OCI-LY3 (cell line): ENCODE measurements around the gene NEK8.
A peak's percentile ranks its signal among the peaks of the same experiment; 100 is the strongest.

Source experiments
- H2AFZ ChIP-seq: fragments of 200-600, 300-600 bp; shearing (Covaris generic); 2 replicates; pipeline ENCODE4 v1.6.0; 2014; ENCODE audit warnings: antibody characterized with exemption, low read depth, low read length
- H3K27ac ChIP-seq: fragments of 200-600, 300-600 bp; sonication (generic); 2 replicates; pipeline ENCODE4 v1.5.1; 2014; ENCODE audit warnings: mild to moderate bottlenecking, low read length, moderate library complexity, mixed read lengths
- H3K27me3 ChIP-seq: fragments of 200-600, 300-600 bp; sonication (generic); 2 replicates; pipeline ENCODE4 v1.6.1; 2014; ENCODE audit warnings: low read depth, low read length, mixed read lengths
- H3K36me3 ChIP-seq: fragments of 200-600, 300-600 bp; sonication (generic); replicated peaks from 2 replicates; pipeline ENCODE3; 2014; ENCODE audit warnings: low read depth, low read length, mixed read lengths
- H3K4me1 ChIP-seq: fragments of 300-600, 200-600 bp; sonication (generic); 2 replicates; pipeline ENCODE4 v1.6.1; 2014; ENCODE audit warnings: low read length, mixed read lengths
- H3K4me2 ChIP-seq: fragments of 200-600, 300-600 bp; sonication (generic); 2 replicates; pipeline ENCODE4 v1.6.1; 2014; ENCODE audit warnings: low read length, mixed read lengths
- H3K4me3 ChIP-seq: fragments of 300-600, 200-600 bp; sonication (generic); 2 replicates; pipeline ENCODE4 v1.5.1; 2014; ENCODE audit warnings: antibody characterized with exemption, mild to moderate bottlenecking, low read length, moderate library complexity
- H3K79me2 ChIP-seq: fragments of 300-600, 200-600 bp; shearing (Covaris generic); 2 replicates; pipeline ENCODE4 v1.6.1; 2014; ENCODE audit warnings: mild to moderate bottlenecking, low read length, mixed read lengths
- H3K9ac ChIP-seq: fragments of 300-600, 200-600 bp; shearing (Covaris generic); 2 replicates; pipeline ENCODE4 v1.6.0; 2014; ENCODE audit warnings: mild to moderate bottlenecking, low read length, moderate library complexity
- H3K9me3 ChIP-seq: fragments of 200-600, 300-600 bp; shearing (Covaris generic); 2 replicates; pipeline ENCODE4 v1.6.1; 2014; ENCODE audit warnings: low read length, mixed read lengths; ENCODE audit not compliant: insufficient read depth
- H4K20me1 ChIP-seq: fragments of 200-600, 300-600 bp; sonication (generic); 2 replicates; pipeline ENCODE4 v1.6.1; 2016; ENCODE audit warnings: low read length, mixed read lengths; ENCODE audit not compliant: insufficient read depth
- CTCF ChIP-seq: fragments of 200-600, 300-600 bp; sonication (generic); IDR thresholded peaks from 2 replicates; pipeline ENCODE4 v1.5.1; 2014; ENCODE audit warnings: antibody characterized with exemption, low read length, low read depth
- EZH2phosphoT487 ChIP-seq: fragments of 200-600 bp; shearing (Covaris generic); IDR thresholded peaks from 2 replicates; pipeline ENCODE4 v1.6.1; 2018; ENCODE audit warnings: antibody characterized with exemption, mixed run types, low read depth

The NEK8 gene

DNA sequence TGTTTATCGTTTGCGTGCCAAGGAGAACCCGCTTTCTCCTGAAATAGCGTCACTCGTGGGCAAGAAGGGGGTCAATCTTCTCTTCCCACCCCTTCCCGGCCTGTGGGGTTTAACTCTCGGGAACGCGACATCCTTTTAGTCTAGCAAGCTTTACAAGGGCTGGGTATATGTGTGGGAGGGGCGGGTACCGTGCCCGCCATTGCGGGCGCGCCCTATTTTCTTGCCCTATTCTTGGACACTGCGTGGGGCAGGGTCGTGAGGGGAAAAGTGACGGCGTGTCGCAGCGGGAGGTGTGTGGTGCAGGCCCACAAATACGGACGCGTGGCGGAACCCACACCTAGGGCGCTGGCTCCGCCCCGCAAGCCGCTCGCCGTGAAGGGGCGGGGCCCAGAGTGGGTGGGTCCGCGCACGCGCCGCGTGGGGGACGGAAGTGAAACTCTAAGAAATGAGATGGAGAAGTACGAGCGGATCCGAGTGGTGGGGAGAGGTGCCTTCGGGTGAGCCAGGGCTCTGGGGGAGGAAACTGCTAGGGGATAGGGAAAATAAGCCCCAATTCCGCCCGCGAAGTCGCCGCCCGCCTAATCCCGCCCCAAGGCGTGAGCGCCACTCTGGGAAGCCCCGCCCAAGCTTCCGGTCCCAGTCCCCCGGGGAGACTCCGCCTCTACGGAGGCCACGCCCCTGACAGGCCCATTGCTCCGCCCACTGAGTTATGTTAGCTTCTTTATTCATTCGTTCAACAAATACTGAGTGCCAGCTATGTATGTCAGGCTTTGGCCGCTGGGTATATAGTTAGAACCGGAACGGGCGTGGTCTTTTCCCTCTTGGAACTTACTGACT is at the start of gene NEK8:
Gene NEK8 (plus strand): TSS at position 425 of the 837 bp plus-strand sequence. CDS start 26 bp downstream, at position 451.
- no peak within 1 kb of the TSS for H2AFZ ChIP-seq
- H3K9me3 ChIP-seq: no peaks in the 10 kb centered on the region
- H3K27ac ChIP-seq: peak within 1 kb of the TSS; percentile 100
- peaks cover 27% of the 10 kb centered on the region for H3K79me2 ChIP-seq
- no peak for TF ChIP-seq EZH2phosphoT487
- TF ChIP-seq CTCF: no peak
- H4K20me1 ChIP-seq: peaks cover 11% of the 10 kb centered on the region
- H3K4me2 ChIP-seq: peak within 1 kb of the TSS; percentile 100
- peaks cover 47% of the 10 kb centered on the region for H3K4me1 ChIP-seq
- peaks cover 14% of the 10 kb centered on the region for H3K36me3 ChIP-seq
- peak within 1 kb of the TSS; percentile 93 for H3K4me3 ChIP-seq
- H3K27me3 ChIP-seq: no peaks in the 10 kb centered on the region
- H3K9ac ChIP-seq: peak within 1 kb of the TSS; percentile 100

DNA sequence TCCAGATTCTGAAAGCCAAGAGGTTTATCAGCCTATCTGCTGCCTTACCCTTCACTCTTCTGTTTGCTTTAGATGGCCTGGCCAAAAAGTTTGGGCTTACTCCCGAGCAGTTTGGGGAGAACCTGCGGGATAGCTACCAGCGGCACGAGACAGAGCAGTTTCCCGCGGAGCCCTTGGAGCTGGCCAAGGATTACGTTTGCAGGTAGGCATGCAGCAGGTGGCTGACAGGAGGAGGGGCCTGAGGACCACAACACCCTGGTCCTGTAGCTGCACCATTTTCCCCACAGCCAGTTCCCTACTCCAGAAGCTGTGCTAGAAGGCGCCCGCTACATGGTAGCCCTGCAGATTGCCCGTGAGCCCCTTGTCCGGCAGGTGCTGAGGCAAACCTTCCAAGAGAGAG is 45.9 kb upstream of the NEK8 start:
- H3K27ac ChIP-seq: no peak overlapping the region
- H3K9ac ChIP-seq: no peak overlapping the region
- H3K79me2 ChIP-seq: no peaks in the 10 kb centered on the region
- H3K27me3 ChIP-seq: no peaks in the 10 kb centered on the region
- TF ChIP-seq EZH2phosphoT487: no peak
- no peak for TF ChIP-seq CTCF
- no peaks in the 10 kb centered on the region for H4K20me1 ChIP-seq
- H3K4me2 ChIP-seq: no peak overlapping the region
- H3K4me1 ChIP-seq: no peaks in the 10 kb centered on the region
- H3K9me3 ChIP-seq: no peaks in the 10 kb centered on the region
- peaks cover 66% of the 10 kb centered on the region for H3K36me3 ChIP-seq
- H3K4me3 ChIP-seq: no peak overlapping the region
- no peak overlapping the region for H2AFZ ChIP-seq

- H3K9ac ChIP-seq: no peak overlapping the region
- H3K36me3 ChIP-seq: peaks cover 76% of the 10 kb centered on the region
- no peak overlapping the region for H3K27ac ChIP-seq
- H3K9me3 ChIP-seq: no peaks in the 10 kb centered on the region
- no peaks in the 10 kb centered on the region for H4K20me1 ChIP-seq
- H3K4me1 ChIP-seq: no peaks in the 10 kb centered on the region
- H2AFZ ChIP-seq: no peak overlapping the region
- H3K79me2 ChIP-seq: no peaks in the 10 kb centered on the region
- no peak overlapping the region for H3K4me3 ChIP-seq
- no peaks in the 10 kb centered on the region for H3K27me3 ChIP-seq
- no peak for TF ChIP-seq CTCF
- TF ChIP-seq EZH2phosphoT487: no peak
- H3K4me2 ChIP-seq: no peak overlapping the region
These were observed 43.6 kb upstream of the NEK8 start for GRCh38 chr17:28684963-28685362.

DNA sequence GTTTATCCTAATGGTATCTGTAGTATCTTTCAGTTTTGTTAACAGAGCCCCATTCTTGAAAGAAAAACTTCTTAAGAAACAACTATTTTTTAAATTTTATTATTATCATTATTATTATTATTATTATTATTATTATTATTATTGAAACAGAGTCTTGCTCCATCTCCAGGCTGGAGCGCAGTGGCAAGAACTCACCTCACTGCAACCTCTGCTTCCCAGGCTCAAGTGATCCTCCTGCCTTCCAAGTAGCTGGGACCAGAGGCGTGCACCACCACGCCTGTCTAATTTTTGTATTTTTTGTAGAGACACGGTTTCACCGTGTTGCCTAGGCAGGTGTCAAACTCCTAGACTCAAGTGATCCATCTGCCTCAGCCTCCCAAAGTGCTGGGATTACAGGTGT is 43.2 kb upstream of the NEK8 start:
- Histone ChIP-seq H3K36me3 (peaks cover 80% of the 10 kb centered on the region), H3K27me3 (no peaks in the 10 kb centered on the region), H2AFZ (no peak overlapping the region), H3K79me2 (no peaks in the 10 kb centered on the region), H3K9ac (no peak overlapping the region), H4K20me1 (no peaks in the 10 kb centered on the region), H3K4me1 (no peaks in the 10 kb centered on the region), H3K9me3 (no peaks in the 10 kb centered on the region), H3K27ac (no peak overlapping the region), H3K4me2 (no peak overlapping the region), H3K4me3 (no peak overlapping the region)
- TF ChIP-seq CTCF: no peak
